H9 (cell line): ENCODE results near the gene TTC13. TPM values are rescaled to one million over a fixed set of nuclear protein-coding genes. Genes with fewer than 3 reads are reported as not detected.

ENCODE experiments used
- DNase-seq: peaks from one replicate; pipeline ENCODE4 v3.0.0-alpha.2; 2017
- H2AFZ ChIP-seq: one replicate; pipeline ENCODE4 v1.6.1; 2013; ENCODE audit warnings: mild to moderate bottlenecking, low read length, control low read depth, moderate library complexity
- H2AK5ac ChIP-seq: 2 replicates; pipeline ENCODE4 v1.6.1; 2013; ENCODE audit warnings: low read length, control low read depth, mixed read lengths; ENCODE audit not compliant: insufficient read length
- H2BK120ac ChIP-seq: one replicate; pipeline ENCODE4 v1.6.1; 2013; ENCODE audit warnings: low read depth, mild to moderate bottlenecking, low read length, control low read depth, inconsistent platforms; ENCODE audit not compliant: poor library complexity, severe bottlenecking
- H2BK12ac ChIP-seq: 2 replicates; pipeline ENCODE4 v1.6.1; 2013; ENCODE audit warnings: low read length, control low read depth, mixed read lengths, low read depth; ENCODE audit not compliant: insufficient read length
- H2BK15ac ChIP-seq: 2 replicates; pipeline ENCODE4 v1.6.1; 2013; ENCODE audit warnings: low read depth, low read length, control low read depth
- H2BK20ac ChIP-seq: one replicate; pipeline ENCODE4 v1.6.1; 2013; ENCODE audit warnings: low read depth, mild to moderate bottlenecking, low read length, control low read depth, inconsistent platforms; ENCODE audit not compliant: poor library complexity, severe bottlenecking
- H2BK5ac ChIP-seq: 2 replicates; pipeline ENCODE4 v1.6.1; 2013; ENCODE audit warnings: low read length, control low read depth, mixed read lengths; ENCODE audit not compliant: insufficient read length
- H3K14ac ChIP-seq: 2 replicates; pipeline ENCODE4 v1.6.1; 2013; ENCODE audit warnings: low read length, control low read depth; ENCODE audit not compliant: insufficient read depth
- H3K18ac ChIP-seq: 2 replicates; pipeline ENCODE4 v1.6.1; 2013; ENCODE audit warnings: low read depth, mild to moderate bottlenecking, mixed read lengths, low read length, control low read depth; ENCODE audit not compliant: insufficient read length
- H3K23ac ChIP-seq: 2 replicates; pipeline ENCODE4 v1.6.1; 2013; ENCODE audit warnings: low read length, control low read depth, mixed read lengths, low read depth; ENCODE audit not compliant: insufficient read length
- H3K23me2 ChIP-seq: 2 replicates; pipeline ENCODE4 v1.6.1; 2013; ENCODE audit warnings: low read depth, mild to moderate bottlenecking, mixed read lengths, low read length, control low read depth; ENCODE audit not compliant: insufficient read length, poor library complexity, severe bottlenecking
- H3K27ac ChIP-seq: 2 replicates; pipeline ENCODE4 v1.5.1; 2013; ENCODE audit warnings: low read length, control low read depth, mixed read lengths, low read depth; ENCODE audit not compliant: insufficient read length
- H3K27me3 ChIP-seq: 2 replicates; pipeline ENCODE4 v1.6.1; 2013; ENCODE audit warnings: low read length, control low read depth, inconsistent platforms; ENCODE audit not compliant: insufficient read depth
- H3K4ac ChIP-seq: 2 replicates; pipeline ENCODE4 v1.6.1; 2013; ENCODE audit warnings: low read depth, mild to moderate bottlenecking, control low read depth, inconsistent platforms, low read length, moderate library complexity
- H3K4me1 ChIP-seq: 2 replicates; pipeline ENCODE4 v1.6.1; 2013; ENCODE audit warnings: low read length, control low read depth, inconsistent platforms; ENCODE audit not compliant: insufficient read depth
- H3K4me2 ChIP-seq: 2 replicates; pipeline ENCODE4 v1.6.1; 2013; ENCODE audit warnings: low read length, control low read depth, mixed read lengths; ENCODE audit not compliant: insufficient read length, insufficient read depth
- H3K56ac ChIP-seq: 2 replicates; pipeline ENCODE4 v1.6.1; 2013; ENCODE audit warnings: low read depth, mild to moderate bottlenecking, mixed read lengths, low read length, control low read depth; ENCODE audit not compliant: insufficient read length
- H3K79me1 ChIP-seq: 2 replicates; pipeline ENCODE4 v1.6.1; 2013; ENCODE audit warnings: low read depth, mild to moderate bottlenecking, moderate library complexity, low read length, control low read depth, inconsistent platforms; ENCODE audit not compliant: insufficient read depth, poor library complexity, severe bottlenecking
- H3K79me2 ChIP-seq: 2 replicates; pipeline ENCODE4 v1.6.1; 2013; ENCODE audit warnings: low read length, control low read depth, inconsistent platforms; ENCODE audit not compliant: insufficient read depth
- H3K9ac ChIP-seq: 2 replicates; pipeline ENCODE4 v1.6.1; 2013; ENCODE audit warnings: low read length, control low read depth, mixed read lengths; ENCODE audit not compliant: insufficient read length; ENCODE audit errors: extremely low read depth
- H3K9me3 ChIP-seq: one replicate; pipeline ENCODE4 v1.6.1; 2013; ENCODE audit warnings: low read depth, low read length, inconsistent platforms; ENCODE audit not compliant: control insufficient read depth
- H3T11ph ChIP-seq: one replicate; pipeline ENCODE4 v1.6.1; 2013; ENCODE audit warnings: mild to moderate bottlenecking, low read length, control low read depth, inconsistent platforms
- H4K20me1 ChIP-seq: one replicate; pipeline ENCODE4 v1.6.1; 2013; ENCODE audit not compliant: control insufficient read depth, insufficient read length, insufficient read depth
- H4K5ac ChIP-seq: 2 replicates; pipeline ENCODE4 v1.6.1; 2013; ENCODE audit warnings: low read depth, mild to moderate bottlenecking, mixed read lengths, low read length, control low read depth; ENCODE audit not compliant: insufficient read length
- H4K8ac ChIP-seq: replicated peaks from 2 replicates; pipeline ENCODE4 v1.6.1; 2013; ENCODE audit warnings: low read length, control low read depth, mixed read lengths, low read depth; ENCODE audit not compliant: insufficient read length
- H4K91ac ChIP-seq: 2 replicates; pipeline ENCODE4 v1.6.1; 2013; ENCODE audit warnings: low read depth, mild to moderate bottlenecking, moderate library complexity, mixed read lengths, low read length, control low read depth; ENCODE audit not compliant: insufficient read length
- H3K27ac Mint-ChIP-seq, 3 experiments: 2 replicates in 2 of 3; 3 replicates in 1 of 3; pipeline ENCODE4 v1.8.0; 2020 to 2021; ENCODE audit warnings: mixed read lengths in 3 of 3, mild to moderate bottlenecking in 1 of 3, moderate library complexity in 1 of 3
- H3K27me3 Mint-ChIP-seq: 2 replicates; pipeline ENCODE4 v1.8.0; 2021; ENCODE audit warnings: low read depth, mild to moderate bottlenecking, moderate library complexity, mixed read lengths
- H3K36me3 Mint-ChIP-seq, 3 experiments: 2 replicates in 2 of 3; 3 replicates in 1 of 3; pipeline ENCODE4 v1.8.0; 2020 to 2021; ENCODE audit warnings: low read depth in 3 of 3, mixed read lengths in 3 of 3; ENCODE audit not compliant: insufficient read depth in 1 of 3
- H3K4me1 Mint-ChIP-seq, 2 experiments: 2 replicates each; pipeline ENCODE4 v1.8.0; 2020; ENCODE audit warnings: mixed read lengths in 2 of 2
- H3K4me3 Mint-ChIP-seq, 2 experiments: 2 replicates in 1 of 2; 3 replicates in 1 of 2; pipeline ENCODE4 v1.8.0; 2020 to 2021; ENCODE audit warnings: mild to moderate bottlenecking in 2 of 2, mixed read lengths in 2 of 2, moderate library complexity in 1 of 2
- H3K9me3 Mint-ChIP-seq, 2 experiments: 2 replicates in 1 of 2; 3 replicates in 1 of 2; pipeline ENCODE4 v1.8.0; 2020; ENCODE audit warnings: mild to moderate bottlenecking in 2 of 2, mixed read lengths in 2 of 2, moderate library complexity in 1 of 2
- WGBS: extraction: QIAGEN DNeasy Blood & Tissue Kit; methylation state at CpG from one replicate; pipeline ENCODE4 v1.1.7; 2013; ENCODE audit warnings: missing lambda C conversion rate, low lambda C conversion rate, mixed read lengths; ENCODE audit not compliant: insufficient read length; ENCODE audit errors: extremely low coverage; 5-methylcytosine and 5-hydroxymethylcytosine counted together
- total RNA-seq: library from RNA; stranded (reverse); gene quantifications from 2 replicates; pipeline ENCODE4 v1.2.1, GENCODE V29; 2021
- TF ChIP-seq, protein P1 (sequence below): fragments of 200-600 bp; sonication (generic); conservative IDR thresholded peaks from 3 replicates; pipeline ENCODE4 v1.8.0; 2021; ENCODE audit warnings: antibody characterized with exemption, mild to moderate bottlenecking

The TTC13 gene
- total RNA-seq, 1 experiment from 2014 or later: 7.6 TPM

- H3K79me1 ChIP-seq: no peaks in the 10 kb centered on the region
- no peak overlapping the region for H2BK120ac ChIP-seq
- H2BK5ac ChIP-seq: no peak overlapping the region
- H4K91ac ChIP-seq: no peak overlapping the region
- no peak overlapping the region for H3K4me3 Mint-ChIP-seq
- no peak overlapping the region for H3T11ph ChIP-seq
- H2AFZ ChIP-seq: no peak overlapping the region
- H3K4me2 ChIP-seq: no peak overlapping the region
- H3K18ac ChIP-seq: no peak overlapping the region
- H2BK20ac ChIP-seq: no peak overlapping the region
- DNase-seq: no peak
- no peak overlapping the region for H3K56ac ChIP-seq
- H4K20me1 ChIP-seq: no peaks in the 10 kb centered on the region
- no peaks in the 10 kb centered on the region for H3K9me3 ChIP-seq
- H3K4me1 ChIP-seq: no peaks in the 10 kb centered on the region
- H3K9ac ChIP-seq: no peak overlapping the region
- no CpG with 5 or more reads among the region's 1 CpG for WGBS
- H3K23me2 ChIP-seq: no peaks in the 10 kb centered on the region
- no peak overlapping the region for H3K27ac ChIP-seq
- H3K23ac ChIP-seq: no peak overlapping the region
- no peak overlapping the region for H3K14ac ChIP-seq
- peaks cover 3 to 11% of the 10 kb centered on the region in 2 experiments; a peak in 2 of 4 replicates for H3K4me1 Mint-ChIP-seq
- peaks cover 41% of the 10 kb centered on the region for H3K27me3 Mint-ChIP-seq
- H3K27me3 ChIP-seq: no peaks in the 10 kb centered on the region
- H3K36me3 Mint-ChIP-seq: no peaks in the 10 kb centered on the region
- no peak overlapping the region for H3K27ac Mint-ChIP-seq
- no peak overlapping the region for H2AK5ac ChIP-seq
- H4K8ac ChIP-seq: no peak overlapping the region
- no peak overlapping the region for H4K5ac ChIP-seq
- no peak overlapping the region for H2BK12ac ChIP-seq
- H2BK15ac ChIP-seq: no peak overlapping the region
- H3K9me3 Mint-ChIP-seq: no peaks in the 10 kb centered on the region; a peak in 1 of 5 replicates
- no peak overlapping the region for H3K4ac ChIP-seq
- no peaks in the 10 kb centered on the region for H3K79me2 ChIP-seq
- TF ChIP-seq, protein P1, sequence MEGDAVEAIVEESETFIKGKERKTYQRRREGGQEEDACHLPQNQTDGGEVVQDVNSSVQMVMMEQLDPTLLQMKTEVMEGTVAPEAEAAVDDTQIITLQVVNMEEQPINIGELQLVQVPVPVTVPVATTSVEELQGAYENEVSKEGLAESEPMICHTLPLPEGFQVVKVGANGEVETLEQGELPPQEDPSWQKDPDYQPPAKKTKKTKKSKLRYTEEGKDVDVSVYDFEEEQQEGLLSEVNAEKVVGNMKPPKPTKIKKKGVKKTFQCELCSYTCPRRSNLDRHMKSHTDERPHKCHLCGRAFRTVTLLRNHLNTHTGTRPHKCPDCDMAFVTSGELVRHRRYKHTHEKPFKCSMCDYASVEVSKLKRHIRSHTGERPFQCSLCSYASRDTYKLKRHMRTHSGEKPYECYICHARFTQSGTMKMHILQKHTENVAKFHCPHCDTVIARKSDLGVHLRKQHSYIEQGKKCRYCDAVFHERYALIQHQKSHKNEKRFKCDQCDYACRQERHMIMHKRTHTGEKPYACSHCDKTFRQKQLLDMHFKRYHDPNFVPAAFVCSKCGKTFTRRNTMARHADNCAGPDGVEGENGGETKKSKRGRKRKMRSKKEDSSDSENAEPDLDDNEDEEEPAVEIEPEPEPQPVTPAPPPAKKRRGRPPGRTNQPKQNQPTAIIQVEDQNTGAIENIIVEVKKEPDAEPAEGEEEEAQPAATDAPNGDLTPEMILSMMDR: no peak
Observed at GRCh38 chr1:230896779-230897178, 81.9 kb downstream of the TTC13 start.
